A549 (cell line): ENCODE results near the gene TSPAN15.

ENCODE experiments used
- ESRRA ChIP-seq: fragments of 150-350 bp; IDR thresholded peaks from 2 replicates; pipeline ENCODE4 v1.6.1; 2014; ENCODE audit warnings: mild to moderate bottlenecking, low read length, borderline replicate concordance
- TF ChIP-seq, protein P1 (sequence below): fragments of >200 bp; sonication (Bioruptor Twin); formaldehyde crosslinking; IDR thresholded peaks from 3 replicates; pipeline ENCODE4 v1.5.1; 2016

GRCh38 chr10:69438536-69439349 lies 12.5 kb upstream of the TSPAN15 start:
- TF ChIP-seq, protein P1, sequence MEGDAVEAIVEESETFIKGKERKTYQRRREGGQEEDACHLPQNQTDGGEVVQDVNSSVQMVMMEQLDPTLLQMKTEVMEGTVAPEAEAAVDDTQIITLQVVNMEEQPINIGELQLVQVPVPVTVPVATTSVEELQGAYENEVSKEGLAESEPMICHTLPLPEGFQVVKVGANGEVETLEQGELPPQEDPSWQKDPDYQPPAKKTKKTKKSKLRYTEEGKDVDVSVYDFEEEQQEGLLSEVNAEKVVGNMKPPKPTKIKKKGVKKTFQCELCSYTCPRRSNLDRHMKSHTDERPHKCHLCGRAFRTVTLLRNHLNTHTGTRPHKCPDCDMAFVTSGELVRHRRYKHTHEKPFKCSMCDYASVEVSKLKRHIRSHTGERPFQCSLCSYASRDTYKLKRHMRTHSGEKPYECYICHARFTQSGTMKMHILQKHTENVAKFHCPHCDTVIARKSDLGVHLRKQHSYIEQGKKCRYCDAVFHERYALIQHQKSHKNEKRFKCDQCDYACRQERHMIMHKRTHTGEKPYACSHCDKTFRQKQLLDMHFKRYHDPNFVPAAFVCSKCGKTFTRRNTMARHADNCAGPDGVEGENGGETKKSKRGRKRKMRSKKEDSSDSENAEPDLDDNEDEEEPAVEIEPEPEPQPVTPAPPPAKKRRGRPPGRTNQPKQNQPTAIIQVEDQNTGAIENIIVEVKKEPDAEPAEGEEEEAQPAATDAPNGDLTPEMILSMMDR: no peak
- TF ChIP-seq ESRRA: no peak
